DOHH2 (cell line): ENCODE measurements around the gene PDILT.

ENCODE experiments used
- EZH2phosphoT487 ChIP-seq: fragments of 200-600 bp; sonication (generic); IDR thresholded peaks from 2 replicates; pipeline ENCODE4 v1.6.1; 2017; ENCODE audit warnings: borderline replicate concordance, mild to moderate bottlenecking, antibody characterized with exemption, low read length, moderate library complexity, mixed read lengths
- TF ChIP-seq, protein P1 (sequence below): fragments of 200-600 bp; sonication (generic); IDR thresholded peaks from one replicate; pipeline ENCODE4 v1.5.1; 2014; ENCODE audit warnings: antibody characterized with exemption, mild to moderate bottlenecking, low read depth, low read length; ENCODE audit not compliant: poor library complexity, severe bottlenecking

DNA sequence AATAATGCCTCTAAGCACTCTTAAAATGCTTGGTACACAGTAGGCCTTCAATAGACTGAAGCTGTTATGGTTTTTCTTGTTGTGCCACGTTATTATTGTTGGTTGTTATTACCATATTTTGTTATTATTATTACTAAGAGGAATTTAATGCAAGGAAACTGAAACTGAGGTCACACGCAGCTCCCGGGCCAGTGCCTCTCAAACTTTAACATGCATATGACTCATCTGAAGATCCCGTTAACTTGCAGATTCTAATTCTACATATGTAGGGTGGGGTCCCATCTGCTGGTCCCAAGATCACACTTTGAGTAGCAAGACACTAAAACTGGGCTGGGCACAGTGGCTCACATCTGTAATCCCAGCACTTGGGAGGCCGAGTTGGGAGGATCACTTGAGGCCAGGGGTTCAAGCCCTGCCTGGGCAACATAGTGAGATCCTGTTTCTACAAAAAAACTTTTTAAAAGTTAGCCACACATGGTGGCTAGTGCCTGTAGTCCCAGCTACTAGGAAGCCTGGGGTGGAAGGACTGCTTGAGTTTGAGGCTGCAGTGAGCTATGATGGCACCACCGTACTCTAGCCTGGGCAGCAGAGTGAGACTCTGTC is 5.7 kb upstream of the PDILT start:
- TF ChIP-seq, protein P1, sequence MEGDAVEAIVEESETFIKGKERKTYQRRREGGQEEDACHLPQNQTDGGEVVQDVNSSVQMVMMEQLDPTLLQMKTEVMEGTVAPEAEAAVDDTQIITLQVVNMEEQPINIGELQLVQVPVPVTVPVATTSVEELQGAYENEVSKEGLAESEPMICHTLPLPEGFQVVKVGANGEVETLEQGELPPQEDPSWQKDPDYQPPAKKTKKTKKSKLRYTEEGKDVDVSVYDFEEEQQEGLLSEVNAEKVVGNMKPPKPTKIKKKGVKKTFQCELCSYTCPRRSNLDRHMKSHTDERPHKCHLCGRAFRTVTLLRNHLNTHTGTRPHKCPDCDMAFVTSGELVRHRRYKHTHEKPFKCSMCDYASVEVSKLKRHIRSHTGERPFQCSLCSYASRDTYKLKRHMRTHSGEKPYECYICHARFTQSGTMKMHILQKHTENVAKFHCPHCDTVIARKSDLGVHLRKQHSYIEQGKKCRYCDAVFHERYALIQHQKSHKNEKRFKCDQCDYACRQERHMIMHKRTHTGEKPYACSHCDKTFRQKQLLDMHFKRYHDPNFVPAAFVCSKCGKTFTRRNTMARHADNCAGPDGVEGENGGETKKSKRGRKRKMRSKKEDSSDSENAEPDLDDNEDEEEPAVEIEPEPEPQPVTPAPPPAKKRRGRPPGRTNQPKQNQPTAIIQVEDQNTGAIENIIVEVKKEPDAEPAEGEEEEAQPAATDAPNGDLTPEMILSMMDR, result no peak
- TF ChIP-seq EZH2phosphoT487, result no peak
